GM18505 (cell line): ENCODE data around the gene RASL12.

ENCODE experiments used
- ATAC-seq: cut with Tn5 transposase; IDR thresholded peaks from one replicate; pipeline ENCODE4 v1.9.1; 2021; ENCODE audit not compliant: unreplicated experiment
- POLR2A ChIP-seq: IDR thresholded peaks from 4 replicates; pipeline ENCODE4 v1.6.1; 2011; ENCODE audit warnings: borderline replicate concordance; ENCODE audit not compliant: insufficient read depth, insufficient read length; ENCODE audit errors: extremely low read depth

RASL12 gene

GRCh38 chr15:65059369-65059750 lies 8.4 kb downstream of the RASL12 start:
- no peak for ATAC-seq
- TF ChIP-seq POLR2A: no peak

GRCh38 chr15:65058394-65059368 lies 9.1 kb downstream of the RASL12 start:
- no peak for TF ChIP-seq POLR2A
- no peak for ATAC-seq

GRCh38 chr15:65057549-65057940 lies 10.2 kb downstream of the RASL12 start:
- ATAC-seq: no peak
- TF ChIP-seq POLR2A: no peak

- TF ChIP-seq POLR2A: no peak
- ATAC-seq: no peak
Measured at GRCh38 chr15:65056868-65057548, 10.8 kb downstream of the RASL12 start.

- no peak for TF ChIP-seq POLR2A
- ATAC-seq: no peak
Measured at GRCh38 chr15:65056106-65056505, 11.7 kb downstream of the RASL12 start.

- TF ChIP-seq POLR2A: no peak
- no peak for ATAC-seq
Measured at GRCh38 chr15:65055201-65055870, 12.5 kb downstream of the RASL12 start.

GRCh38 chr15:65054333-65055200 lies 13.2 kb downstream of the RASL12 start:
- no peak for TF ChIP-seq POLR2A

GRCh38 chr15:65052956-65053355 lies 14.8 kb downstream of the RASL12 start:
- no peak for ATAC-seq
- TF ChIP-seq POLR2A: no peak

More at GRCh38 chr15:65054333-65055200, 13.2 kb downstream of the RASL12 start:
- no peak for ATAC-seq

GRCh38 chr15:65051266-65051665 lies 16.5 kb downstream of the RASL12 start:
- ATAC-seq: no peak

GRCh38 chr15:65050270-65050669 lies 17.5 kb downstream of the RASL12 start:
- no peak for TF ChIP-seq POLR2A
- ATAC-seq: no peak

More at GRCh38 chr15:65051266-65051665, 16.5 kb downstream of the RASL12 start:
- TF ChIP-seq POLR2A: no peak

- peak; percentile 70 for ATAC-seq
- TF ChIP-seq POLR2A: no peak
Measured at GRCh38 chr15:65049418-65049840, 18.4 kb downstream of the RASL12 start.

GRCh38 chr15:65048241-65048640 lies 19.6 kb downstream of the RASL12 start:
- no peak for ATAC-seq
- no peak for TF ChIP-seq POLR2A
